GM18868 (cell line): Measurements from ENCODE around the gene SZT2.

Experiments
- ATAC-seq: cut with Tn5 transposase; IDR thresholded peaks from one replicate; pipeline ENCODE4 v1.9.1; 2021; ENCODE audit warnings: mild to moderate bottlenecking, moderate library complexity; ENCODE audit not compliant: unreplicated experiment

The SZT2 gene

GRCh38 chr1:43389326-43390313 is at the start of gene SZT2, which contains the start of gene MED8:
TSS of gene SZT2 (plus strand) at chr1:43389899. CDS start at chr1:43389969, 70 bp downstream.
TSS of gene MED8 (minus strand) at chr1:43389800. CDS start at chr1:43389764, 36 bp downstream.
- peak; percentile 72 for ATAC-seq

GRCh38 chr1:43340559-43340958 is 49.1 kb upstream of the SZT2 start:
- ATAC-seq: no peak

- ATAC-seq: no peak
Observed at GRCh38 chr1:43344267-43344850, 45.3 kb upstream of the SZT2 start.

- no peak for ATAC-seq
Observed at GRCh38 chr1:43345120-43345519, 44.6 kb upstream of the SZT2 start.

GRCh38 chr1:43346636-43347035 is 43.1 kb upstream of the SZT2 start:
- ATAC-seq: no peak

GRCh38 chr1:43348343-43348808 is 41.3 kb upstream of the SZT2 start:
- ATAC-seq: no peak

- no peak for ATAC-seq
Observed at GRCh38 chr1:43348809-43349593, 40.7 kb upstream of the SZT2 start.

- ATAC-seq: no peak
Observed at GRCh38 chr1:43349594-43350306, 39.9 kb upstream of the SZT2 start.

GRCh38 chr1:43350976-43351375 is 38.7 kb upstream of the SZT2 start:
- no peak for ATAC-seq

- ATAC-seq: no peak
Observed at GRCh38 chr1:43351421-43352350, 38.0 kb upstream of the SZT2 start.

GRCh38 chr1:43352351-43352705 is 37.4 kb upstream of the SZT2 start:
- no peak for ATAC-seq

- ATAC-seq: no peak
Observed at GRCh38 chr1:43352881-43353280, 36.8 kb upstream of the SZT2 start.

GRCh38 chr1:43354471-43354870 is 35.2 kb upstream of the SZT2 start:
- no peak for ATAC-seq

GRCh38 chr1:43354936-43355335 is 34.8 kb upstream of the SZT2 start:
- no peak for ATAC-seq

GRCh38 chr1:43357251-43357650 is 32.4 kb upstream of the SZT2 start:
- no peak for ATAC-seq

GRCh38 chr1:43358121-43358745 is 31.5 kb upstream of the SZT2 start:
- no peak for ATAC-seq

- ATAC-seq: peak; percentile 97
Observed at GRCh38 chr1:43358746-43359693, 30.7 kb upstream of the SZT2 start, which contains the start of gene CDC20. TSS of gene CDC20 (plus strand) at chr1:43358981. CDS start at chr1:43359216, 235 bp downstream.

GRCh38 chr1:43359696-43360095 is 30.0 kb upstream of the SZT2 start:
- ATAC-seq: no peak
